ENCODE results near the gene SLC4A2.

GRCh38 chr7:151119902-151120301, 60.5 kb downstream of the SLC4A2 start:
- no peak for TF ChIP-seq CTCF (IDR thresholded peaks at IDR 0.05)
- TF ChIP-seq POLR2A (IDR thresholded peaks at IDR 0.05), result no peak
